Mucosa of stomach (tissue), 1 donor: ENCODE data around the gene RYK.
"Not testable (repeated sequence)": the region's sequence is repeated elsewhere in the genome, so short reads cannot be mapped to it uniquely, and the experiment has no call there.

Experiments
- H3K27me3 ChIP-seq: one replicate; pipeline ENCODE4 v1.7.0; 2013; ENCODE audit warnings: mild to moderate bottlenecking, low read length; ENCODE audit not compliant: control insufficient read depth, insufficient read depth
- H3K36me3 ChIP-seq: one replicate; pipeline ENCODE4 v1.7.0; 2013; ENCODE audit warnings: low read length; ENCODE audit not compliant: control insufficient read depth, insufficient read depth
- H3K4me1 ChIP-seq: one replicate; pipeline ENCODE4 v1.7.0; 2013; ENCODE audit warnings: mild to moderate bottlenecking, low read length; ENCODE audit not compliant: control insufficient read depth, insufficient read depth
- H3K4me3 ChIP-seq: one replicate; pipeline ENCODE4 v1.7.0; 2013; ENCODE audit warnings: low read length
- H3K9ac ChIP-seq: one replicate; pipeline ENCODE4 v1.7.0; 2013; ENCODE audit warnings: mild to moderate bottlenecking, low read length, moderate library complexity
- H3K9me3 ChIP-seq: one replicate; pipeline ENCODE4 v1.7.0; 2013; ENCODE audit warnings: mild to moderate bottlenecking, low read length, moderate library complexity; ENCODE audit not compliant: control insufficient read depth
- donor health status: Pancreatic carcinoma.

RYK gene

GRCh38 chr3:134232151-134232550 is 18.5 kb downstream of the RYK start:
- Histone ChIP-seq H3K4me1 (peaks cover 5% of the 10 kb centered on the region), H3K4me3 (no peak overlapping the region), H3K27me3 (no peaks in the 10 kb centered on the region), H3K9ac (no peak overlapping the region), H3K36me3 (no peaks in the 10 kb centered on the region), H3K9me3 (no peaks in the 10 kb centered on the region)

DNA sequence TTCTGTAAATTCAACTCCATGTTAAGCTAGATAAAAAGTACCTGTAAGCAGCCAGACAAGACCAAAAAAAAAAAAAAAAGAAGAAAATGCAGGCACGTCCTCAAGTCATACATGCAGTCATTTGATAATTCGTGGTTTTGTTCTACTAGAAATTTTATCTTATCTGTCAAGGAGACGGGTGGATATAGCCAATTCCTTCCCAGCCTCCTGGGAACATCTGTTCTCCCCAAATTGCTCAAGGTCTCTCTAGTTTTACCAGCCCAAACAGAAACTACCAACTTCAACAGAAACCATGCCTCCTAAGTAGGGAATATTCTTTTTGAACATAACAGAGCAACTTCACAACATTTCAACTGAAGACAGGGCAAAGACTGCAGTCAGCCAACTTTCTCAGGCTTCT is 19.5 kb downstream of the RYK start:
- no peaks in the 10 kb centered on the region for H3K36me3 ChIP-seq
- no peaks in the 10 kb centered on the region for H3K9me3 ChIP-seq
- H3K9ac ChIP-seq = no peak overlapping the region
- no peaks in the 10 kb centered on the region for H3K4me1 ChIP-seq
- no peak overlapping the region for H3K4me3 ChIP-seq
- H3K27me3 ChIP-seq = no peaks in the 10 kb centered on the region

DNA sequence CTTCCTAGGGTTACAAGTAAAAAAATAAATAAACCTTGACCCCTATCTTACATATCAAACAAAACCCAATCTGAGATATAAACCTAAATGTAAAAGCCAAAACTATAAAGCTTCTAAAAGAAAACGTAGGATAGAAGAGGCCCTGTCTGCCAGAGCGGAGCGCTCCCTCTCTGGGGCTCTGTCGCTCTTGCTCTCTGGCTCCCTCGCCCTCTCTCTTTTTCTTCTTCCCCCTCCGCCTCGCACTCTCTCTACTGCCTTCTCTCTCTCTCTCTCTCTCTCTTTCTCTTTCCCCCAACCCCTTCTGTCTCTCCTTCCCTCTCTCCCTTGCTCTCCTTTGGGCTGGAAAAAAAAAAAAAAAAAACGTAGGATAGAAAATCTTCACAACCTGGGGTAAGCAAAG is 21.6 kb downstream of the RYK start:
- no peak overlapping the region for H3K9ac ChIP-seq
- H3K4me3 ChIP-seq = no peak overlapping the region
- H3K4me1 ChIP-seq = peaks cover 2% of the 10 kb centered on the region

GRCh38 chr3:134228479-134228878 is 22.2 kb downstream of the RYK start:
- no peaks in the 10 kb centered on the region for H3K36me3 ChIP-seq
- H3K4me3 ChIP-seq = no peak overlapping the region
- peaks cover 7% of the 10 kb centered on the region for H3K4me1 ChIP-seq
- H3K27me3 ChIP-seq = no peaks in the 10 kb centered on the region
- no peaks in the 10 kb centered on the region for H3K9me3 ChIP-seq
- H3K9ac ChIP-seq = no peak overlapping the region

More for the DNA sequence above, 21.6 kb downstream of the RYK start:
- H3K36me3 ChIP-seq = no peaks in the 10 kb centered on the region
- H3K9me3 ChIP-seq = no peaks in the 10 kb centered on the region
- H3K27me3 ChIP-seq = no peaks in the 10 kb centered on the region

GRCh38 chr3:134228035-134228434 is 22.6 kb downstream of the RYK start:
- H3K4me1 ChIP-seq = peaks cover 8% of the 10 kb centered on the region
- no peak overlapping the region for H3K4me3 ChIP-seq
- no peaks in the 10 kb centered on the region for H3K9me3 ChIP-seq
- H3K27me3 ChIP-seq = no peaks in the 10 kb centered on the region
- H3K36me3 ChIP-seq = no peaks in the 10 kb centered on the region
- H3K9ac ChIP-seq = no peak overlapping the region

- not testable (repeated sequence) for H3K9me3 ChIP-seq, H3K27me3 ChIP-seq, H3K4me1 ChIP-seq, H3K36me3 ChIP-seq, H3K9ac ChIP-seq, H3K4me3 ChIP-seq
Measured at GRCh38 chr3:134224796-134225156, 25.9 kb downstream of the RYK start.

GRCh38 chr3:134222835-134223234 is 27.8 kb downstream of the RYK start:
- Histone ChIP-seq H3K9me3 (no peaks in the 10 kb centered on the region), H3K27me3 (no peaks in the 10 kb centered on the region), H3K36me3 (no peaks in the 10 kb centered on the region), H3K9ac (no peak overlapping the region), H3K4me3 (no peak overlapping the region), H3K4me1 (peaks cover 8% of the 10 kb centered on the region)

- H3K36me3 ChIP-seq = no peaks in the 10 kb centered on the region
Measured at GRCh38 chr3:134216851-134217250, 33.8 kb downstream of the RYK start.

DNA sequence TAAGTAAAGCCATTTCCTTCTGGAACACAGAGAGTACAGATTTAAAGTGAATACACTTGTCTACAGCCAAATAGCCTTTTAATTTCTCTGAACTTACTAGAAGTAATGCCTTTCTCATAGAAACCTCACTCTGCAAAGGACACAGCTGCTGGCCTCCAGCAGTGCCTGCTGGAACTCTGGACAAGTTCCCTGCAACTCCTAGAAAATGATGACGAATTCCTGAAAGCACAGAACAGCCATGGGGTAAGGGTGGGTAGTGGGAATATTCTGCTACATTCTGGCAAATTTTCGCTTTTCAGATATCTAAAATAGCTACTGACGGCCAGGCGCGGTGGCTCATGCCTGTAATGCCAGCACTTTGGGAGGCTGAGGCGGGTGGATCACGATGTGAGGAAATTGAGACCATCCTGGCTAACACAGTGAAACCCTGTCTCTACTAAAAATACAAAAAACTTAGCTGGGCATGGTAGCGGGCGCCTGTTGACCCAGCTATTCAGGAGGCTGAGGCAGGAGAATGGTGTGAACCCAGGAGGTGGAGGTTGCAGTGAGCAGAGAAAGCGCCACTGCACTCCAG is 34.4 kb downstream of the RYK start:
- no peaks in the 10 kb centered on the region for H3K9me3 ChIP-seq
- no peak overlapping the region for H3K9ac ChIP-seq
- H3K4me3 ChIP-seq = no peak overlapping the region
- H3K4me1 ChIP-seq = no peaks in the 10 kb centered on the region
- no peaks in the 10 kb centered on the region for H3K27me3 ChIP-seq
- no peaks in the 10 kb centered on the region for H3K36me3 ChIP-seq

More at GRCh38 chr3:134216851-134217250, 33.8 kb downstream of the RYK start:
- H3K9me3 ChIP-seq = no peaks in the 10 kb centered on the region
- no peaks in the 10 kb centered on the region for H3K27me3 ChIP-seq
- no peak overlapping the region for H3K4me3 ChIP-seq
- H3K4me1 ChIP-seq = no peaks in the 10 kb centered on the region
- no peak overlapping the region for H3K9ac ChIP-seq

DNA sequence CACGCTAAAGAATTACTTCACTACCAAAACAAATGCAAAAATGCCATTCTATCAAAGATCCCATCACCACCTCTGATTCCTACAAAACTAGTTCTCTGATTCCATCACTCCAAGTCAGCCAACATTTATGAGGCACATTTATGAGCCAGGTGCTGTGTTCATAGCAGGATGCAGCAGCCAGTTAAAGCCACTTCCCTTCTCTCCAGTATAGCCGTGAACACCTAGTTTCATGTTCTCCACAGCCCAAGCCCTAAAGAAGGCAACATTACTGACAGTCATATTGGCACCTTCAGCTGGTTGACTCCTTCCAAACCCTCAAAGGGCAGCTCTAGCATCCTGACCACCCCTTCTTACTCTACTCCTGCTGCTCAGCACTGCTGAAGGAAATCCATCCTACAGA is 36.4 kb downstream of the RYK start:
- Histone ChIP-seq H3K9me3 (no peaks in the 10 kb centered on the region), H3K4me1 (no peaks in the 10 kb centered on the region), H3K9ac (no peak overlapping the region), H3K4me3 (no peak overlapping the region), H3K36me3 (no peaks in the 10 kb centered on the region), H3K27me3 (no peaks in the 10 kb centered on the region)

GRCh38 chr3:134212967-134213665 is 37.5 kb downstream of the RYK start:
- Histone ChIP-seq H3K4me3 (no peak overlapping the region), H3K4me1 (no peaks in the 10 kb centered on the region), H3K27me3 (no peaks in the 10 kb centered on the region)

GRCh38 chr3:134211797-134212196 is 38.9 kb downstream of the RYK start:
- H3K4me3 ChIP-seq = no peak overlapping the region
- H3K36me3 ChIP-seq = no peaks in the 10 kb centered on the region
- no peak overlapping the region for H3K9ac ChIP-seq
- H3K27me3 ChIP-seq = no peaks in the 10 kb centered on the region
- H3K9me3 ChIP-seq = no peaks in the 10 kb centered on the region
- H3K4me1 ChIP-seq = no peaks in the 10 kb centered on the region

More at GRCh38 chr3:134212967-134213665, 37.5 kb downstream of the RYK start:
- no peaks in the 10 kb centered on the region for H3K36me3 ChIP-seq
- no peaks in the 10 kb centered on the region for H3K9me3 ChIP-seq
- no peak overlapping the region for H3K9ac ChIP-seq
